CD14-positive monocyte (primary cell): Measurements from ENCODE around the gene CDKN1B. TPM values are rescaled to one million over a fixed set of nuclear protein-coding genes. Genes with fewer than 3 reads are reported as not detected.

ENCODE experiments used
- DNase-seq, 3 donors: peaks; one replicate each; pipeline ENCODE4 v3.0.0-alpha.2; 2011 to 2022
- H2AFZ ChIP-seq: 2 replicates; pipeline ENCODE4 v1.6.0; 2012; ENCODE audit warnings: mild to moderate bottlenecking, low read depth, low read length, inconsistent platforms; ENCODE audit not compliant: insufficient read depth, poor library complexity, severe bottlenecking
- H3K27ac ChIP-seq, 2 donors: 1 replicate in 1 of 2; 2 replicates in 1 of 2; pipeline ENCODE4 v1.5.1; 2012 to 2013; ENCODE audit warnings: low read length in 2 of 2, control low read depth in 1 of 2, inconsistent platforms in 1 of 2, low read depth in 1 of 2, mild to moderate bottlenecking in 1 of 2
- H3K27me3 ChIP-seq, 2 donors: one replicate each; pipeline versions ENCODE4 v1.6.0 to v1.6.1; 2011 to 2013; ENCODE audit warnings: low read length in 2 of 2; ENCODE audit not compliant: control insufficient read depth in 2 of 2, insufficient read depth in 2 of 2
- H3K36me3 ChIP-seq, 2 donors: replicated peaks in 1 of 2; 1 replicate in 1 of 2; 2 replicates in 1 of 2; pipeline versions ENCODE4 v1.5.1 to v1.6.1; 2012 to 2013; ENCODE audit warnings: low read length in 2 of 2, control low read depth in 1 of 2, inconsistent platforms in 1 of 2, mild to moderate bottlenecking in 1 of 2; ENCODE audit not compliant: insufficient read depth in 2 of 2, control insufficient read depth in 1 of 2
- H3K4me1 ChIP-seq, 2 donors: 1 replicate in 1 of 2; 2 replicates in 1 of 2; pipeline versions ENCODE4 v1.5.1 to v1.6.1; 2012 to 2013; ENCODE audit warnings: low read length in 2 of 2, control low read depth in 1 of 2, inconsistent platforms in 1 of 2, mild to moderate bottlenecking in 1 of 2, moderate library complexity in 1 of 2; ENCODE audit not compliant: insufficient read depth in 2 of 2, control insufficient read depth in 1 of 2
- H3K4me2 ChIP-seq: replicated peaks from 2 replicates; pipeline ENCODE3; 2012; ENCODE audit warnings: low read length, moderate library complexity, mild to moderate bottlenecking; ENCODE audit not compliant: poor library complexity, severe bottlenecking; ENCODE audit errors: extremely low read depth
- H3K4me3 ChIP-seq, 3 experiments: fragments of 200-600 bp in 1 of 3; sonication (generic) in 1 of 3; replicated peaks in 1 of 3; 1 replicate in 2 of 3; 2 replicates in 1 of 3; pipeline ENCODE4 v1.5.1; 2011 to 2013; ENCODE audit warnings: low read length in 3 of 3, mild to moderate bottlenecking in 3 of 3, control low read depth in 2 of 3, low read depth in 2 of 3, inconsistent platforms in 1 of 3, moderate library complexity in 1 of 3
- H3K79me2 ChIP-seq: 2 replicates; pipeline ENCODE4 v1.6.0; 2012; ENCODE audit warnings: mild to moderate bottlenecking, control low read depth, inconsistent platforms, low read length, moderate library complexity; ENCODE audit not compliant: insufficient read depth
- H3K9ac ChIP-seq: 2 replicates; pipeline ENCODE4 v1.6.0; 2017; ENCODE audit warnings: low read length, mild to moderate bottlenecking; ENCODE audit not compliant: insufficient read depth, poor library complexity, severe bottlenecking
- H3K9me3 ChIP-seq, 2 donors: replicated peaks in 1 of 2; 1 replicate in 1 of 2; 2 replicates in 1 of 2; pipeline versions ENCODE4 v1.5.1 to v1.6.1; 2012 to 2013; ENCODE audit warnings: low read length in 2 of 2, control low read depth in 1 of 2; ENCODE audit not compliant: control insufficient read depth in 1 of 2, insufficient read depth in 1 of 2
- H4K20me1 ChIP-seq: 2 replicates; pipeline ENCODE4 v1.6.0; 2012; ENCODE audit warnings: mild to moderate bottlenecking, low read length, control low read depth, moderate library complexity; ENCODE audit not compliant: insufficient read depth
- H3K27ac Mint-ChIP-seq, 7 donors: one replicate each; pipeline ENCODE4 v1.8.0; 2020; ENCODE audit warnings: mild to moderate bottlenecking in 7 of 7, mixed read lengths in 7 of 7, moderate library complexity in 6 of 7, inconsistent platforms in 2 of 7
- H3K27me3 Mint-ChIP-seq, 3 donors: one replicate each; pipeline ENCODE4 v1.8.0; 2021 to 2022; ENCODE audit warnings: low read depth in 3 of 3, mild to moderate bottlenecking in 3 of 3, mixed read lengths in 3 of 3, moderate library complexity in 3 of 3, inconsistent platforms in 1 of 3
- H3K36me3 Mint-ChIP-seq, 2 donors: one replicate each; pipeline ENCODE4 v1.8.0; 2020; ENCODE audit warnings: mixed read lengths in 2 of 2, inconsistent platforms in 1 of 2, mild to moderate bottlenecking in 1 of 2
- H3K4me1 Mint-ChIP-seq: one replicate; pipeline ENCODE4 v1.8.0; 2020; ENCODE audit warnings: mild to moderate bottlenecking, mixed read lengths
- H3K4me3 Mint-ChIP-seq, 2 donors: one replicate each; pipeline ENCODE4 v1.8.0; 2020; ENCODE audit warnings: mild to moderate bottlenecking in 2 of 2, mixed read lengths in 2 of 2, moderate library complexity in 1 of 2
- H3K9me3 Mint-ChIP-seq, 7 donors: one replicate each; pipeline ENCODE4 v1.8.0; 2020 to 2022; ENCODE audit warnings: mixed read lengths in 7 of 7, mild to moderate bottlenecking in 6 of 7, moderate library complexity in 6 of 7, inconsistent platforms in 2 of 7
- CTCF ChIP-seq: fragments of 200-600 bp; IDR thresholded peaks from one replicate; pipeline ENCODE4 v1.8.0; 2022; ENCODE audit warnings: antibody characterized with exemption, mild to moderate bottlenecking
- WGBS: methylation state at CpG from one replicate; pipeline ENCODE4 v1.1.5; 2013; ENCODE audit warnings: missing lambda C conversion rate; ENCODE audit not compliant: insufficient coverage; 5-methylcytosine and 5-hydroxymethylcytosine counted together
- intact Hi-C, 2 donors: fragments of 100-400 bp; cut with micrococcal nuclease; formaldehyde crosslinking; loops; one replicate each; pipeline versions ENCODE4 v1.15.0 to v1.15.1; 2023
- polyA plus RNA-seq, 3 donors: library from polyadenylated mRNA; depleted of rRNA in 1 of 3; unstranded in 2 of 3; stranded (reverse) in 1 of 3; fragments of 300-500 nt in 2 of 3; fragments of >200 nt in 1 of 3; fragmentation: Illumina TruSeq in 2 of 3; gene quantifications; 1 replicate in 2 of 3; 2 replicates in 1 of 3; pipeline ENCODE4 v1.2.3, GENCODE V29; 2012 to 2021

CDKN1B gene
- polyA plus RNA-seq, 3 donors, result 9.2 to 98.1 (median 9.5) TPM

- Histone ChIP-seq H3K27me3 (no peaks in the 10 kb centered on the region), H3K9ac (no peak overlapping the region), H3K9me3 (no peaks in the 10 kb centered on the region), H3K4me3 (no peak overlapping the region), H3K36me3 (peaks cover 0 to 7% of the 10 kb centered on the region in 2 donors), H3K4me2 (no peak overlapping the region), H4K20me1 (no peaks in the 10 kb centered on the region), H2AFZ (no peak overlapping the region), H3K27ac (no peak overlapping the region), H3K79me2 (peaks cover 90% of the 10 kb centered on the region), H3K4me1 (peaks cover 6 to 7% of the 10 kb centered on the region in 2 donors)
- Mint-ChIP-seq H3K27ac (no peak overlapping the region), H3K9me3 (no peaks in the 10 kb centered on the region), H3K4me3 (no peak overlapping the region), H3K27me3 (no peaks in the 10 kb centered on the region), H3K36me3 (peaks cover 2 to 8% of the 10 kb centered on the region in 2 donors), H3K4me1 (peaks cover 20% of the 10 kb centered on the region)
- no peak for TF ChIP-seq CTCF
- no CpG with 5 or more reads among the region's 2 CpGs for WGBS
- intact Hi-C loops, result no loop called here
- DNase-seq, result no peak
Measured at GRCh38 chr12:12734054-12734453, 16.9 kb downstream of the CDKN1B start.

DNA sequence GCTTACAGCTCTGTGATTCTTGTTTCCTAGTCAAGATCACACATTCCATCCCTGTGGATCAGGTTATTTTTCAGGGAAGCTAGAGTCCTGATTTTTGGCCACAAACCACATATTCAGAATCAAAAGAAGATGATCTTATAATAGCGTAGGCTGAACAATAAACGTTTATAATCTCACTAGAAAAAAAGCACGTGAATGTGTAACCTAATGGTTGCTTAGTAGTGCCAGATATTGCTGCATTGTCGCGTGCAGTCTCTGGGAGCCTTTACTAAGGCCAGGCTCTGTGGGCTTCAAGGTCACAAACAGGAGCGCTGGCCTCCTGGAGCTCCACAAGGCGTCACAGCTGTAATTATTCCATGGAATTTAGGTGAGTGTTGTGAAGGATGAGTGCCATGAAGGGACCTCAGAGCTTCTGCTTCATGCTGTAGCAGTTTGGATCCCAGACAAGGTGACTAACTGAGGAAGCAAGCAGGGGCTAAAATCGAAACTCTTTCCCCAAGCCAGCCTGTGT lies 17.4 kb downstream of the CDKN1B start:
- Histone ChIP-seq H3K4me3 (no peak overlapping the region), H2AFZ (no peak overlapping the region), H3K4me1 (peaks cover 6 to 7% of the 10 kb centered on the region in 2 donors), H3K27me3 (no peaks in the 10 kb centered on the region), H3K9ac (no peak overlapping the region), H3K79me2 (peaks cover 90% of the 10 kb centered on the region), H3K27ac (peak overlapping the region in 1 of 2 donors; percentile 36), H3K9me3 (no peaks in the 10 kb centered on the region), H4K20me1 (no peaks in the 10 kb centered on the region), H3K36me3 (peaks cover 0 to 7% of the 10 kb centered on the region in 2 donors), H3K4me2 (no peak overlapping the region)
- Mint-ChIP-seq H3K4me3 (no peak overlapping the region), H3K36me3 (peaks cover 2 to 9% of the 10 kb centered on the region in 2 donors), H3K27ac (peak overlapping the region in 4 of 7 donors; percentile 7 to 65 (median 39)), H3K4me1 (peaks cover 18% of the 10 kb centered on the region), H3K27me3 (no peaks in the 10 kb centered on the region), H3K9me3 (no peaks in the 10 kb centered on the region)
- intact Hi-C loops, result no loop called here
- TF ChIP-seq CTCF, result no peak
- no peak for DNase-seq
- WGBS, result 88% methylated on average over 4 of the region's 8 CpGs
